ENCODE data around the gene RASA1.

- TF ChIP-seq EZH2 (IDR thresholded peaks at IDR 0.05; ENCODE audit: insufficient read depth, poor library complexity, severe bottlenecking) (no peak), EZH2phosphoT487 (IDR thresholded peaks at IDR 0.05; ENCODE audit: insufficient read depth, low read depth) (no peak)
These were observed 72.3 kb downstream of the RASA1 start for GRCh38 chr5:87339986-87340385.
